ENCODE data around the gene RPLP2. TPM values are rescaled to one million over a fixed set of nuclear protein-coding genes. Genes with fewer than 3 reads are reported as not detected.

The RPLP2 gene
- total RNA-seq, 1 experiment from 2014 or later, result 2,582 TPM

DNA sequence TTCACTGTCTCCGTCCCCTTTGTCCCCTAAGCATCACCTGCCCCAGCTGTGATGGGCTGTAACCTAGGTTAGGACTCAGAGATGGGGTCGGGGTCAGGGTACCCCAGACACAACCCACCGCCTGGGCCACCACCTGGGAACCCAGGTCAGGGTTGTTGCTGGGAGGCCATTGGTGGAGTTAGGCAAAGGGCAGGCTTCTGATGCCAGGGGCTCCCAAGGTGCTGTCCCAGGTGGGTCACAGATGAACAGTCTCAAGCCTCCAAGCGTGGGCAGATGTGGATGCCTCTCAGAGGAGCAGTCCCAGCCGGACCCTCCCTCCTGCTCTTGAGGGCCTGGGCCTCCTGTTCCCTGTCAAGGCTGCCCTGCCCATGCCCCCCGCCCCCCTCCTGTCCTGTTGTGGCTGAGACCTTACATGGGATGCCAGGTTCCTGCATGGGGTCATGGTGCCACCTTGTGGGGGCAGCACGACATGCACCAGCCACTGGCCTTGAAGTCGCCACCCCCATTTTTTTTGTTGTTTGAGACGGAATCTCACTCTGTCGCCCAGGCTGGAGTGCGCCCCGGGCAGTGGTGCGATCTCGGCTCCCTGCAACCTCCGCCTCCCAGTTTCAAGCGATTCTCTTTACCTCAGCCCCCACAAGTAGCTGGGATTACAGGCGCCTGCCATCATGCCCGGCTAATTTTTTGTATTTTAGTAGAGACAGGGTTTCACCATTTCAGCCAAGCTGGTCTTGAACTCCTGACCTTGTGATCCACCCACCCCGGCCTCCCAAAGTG is 44.6 kb upstream of the RPLP2 start (continued):
- peak; percentile 77; the same call in 1 of the 2 replicates for TF ChIP-seq EMX1 (CRISPR knock-in tag; IDR thresholded peaks at IDR 0.05)

DNA sequence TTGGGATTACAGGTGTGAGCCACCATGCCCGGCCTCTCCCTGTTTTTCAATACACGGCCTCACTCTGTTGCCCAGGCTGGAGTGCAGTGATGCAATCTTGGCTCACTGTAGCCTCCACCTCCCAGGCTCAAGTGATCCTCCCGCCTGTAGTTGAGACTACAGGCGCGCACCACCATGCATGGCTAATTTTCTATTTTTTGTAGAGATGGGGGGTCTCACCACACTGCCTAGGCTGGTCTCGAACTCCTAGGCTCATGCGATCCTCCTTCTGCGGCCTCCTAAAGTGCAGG is 44.0 kb upstream of the RPLP2 start:
- no peak for ATAC-seq
- no peak for DNase-seq (ENCODE audit: low spot score)
- CTCF ChIA-PET, result interaction anchor here (0.6 to 7.1 kb wide), 8 partner anchors 10 to 212 kb away, joined by 3 to 94 read pairs (median 4); no protein-coding TSS in a partner anchor
- no peaks in the 10 kb centered on the region for H3K9me3 Mint-ChIP-seq
- TF ChIP-seq MYBL2 (CRISPR knock-in tag; IDR thresholded peaks at IDR 0.05) (no peak), ZNF317 (CRISPR knock-in tag; IDR thresholded peaks at IDR 0.05; ENCODE audit: borderline replicate concordance, low read depth) (no peak), NR3C1 (CRISPR knock-in tag; conservative IDR thresholded peaks at IDR 0.05; ENCODE audit: low read depth) (no peak), ESRRA (CRISPR knock-in tag; IDR thresholded peaks at IDR 0.05; ENCODE audit: borderline replicate concordance) (no peak), EMX1 (CRISPR knock-in tag; IDR thresholded peaks at IDR 0.05) (no peak)
- peaks cover 12% of the 10 kb centered on the region for H3K4me1 Mint-ChIP-seq
- H3K27me3 Mint-ChIP-seq (ENCODE audit: low read depth), result no peaks in the 10 kb centered on the region
- H3K27ac Mint-ChIP-seq, result no peak overlapping the region
- peaks cover 41% of the 10 kb centered on the region for H3K36me3 Mint-ChIP-seq
- POLR2A ChIA-PET, result no interaction called here
- no peak overlapping the region for H3K4me3 Mint-ChIP-seq

DNA sequence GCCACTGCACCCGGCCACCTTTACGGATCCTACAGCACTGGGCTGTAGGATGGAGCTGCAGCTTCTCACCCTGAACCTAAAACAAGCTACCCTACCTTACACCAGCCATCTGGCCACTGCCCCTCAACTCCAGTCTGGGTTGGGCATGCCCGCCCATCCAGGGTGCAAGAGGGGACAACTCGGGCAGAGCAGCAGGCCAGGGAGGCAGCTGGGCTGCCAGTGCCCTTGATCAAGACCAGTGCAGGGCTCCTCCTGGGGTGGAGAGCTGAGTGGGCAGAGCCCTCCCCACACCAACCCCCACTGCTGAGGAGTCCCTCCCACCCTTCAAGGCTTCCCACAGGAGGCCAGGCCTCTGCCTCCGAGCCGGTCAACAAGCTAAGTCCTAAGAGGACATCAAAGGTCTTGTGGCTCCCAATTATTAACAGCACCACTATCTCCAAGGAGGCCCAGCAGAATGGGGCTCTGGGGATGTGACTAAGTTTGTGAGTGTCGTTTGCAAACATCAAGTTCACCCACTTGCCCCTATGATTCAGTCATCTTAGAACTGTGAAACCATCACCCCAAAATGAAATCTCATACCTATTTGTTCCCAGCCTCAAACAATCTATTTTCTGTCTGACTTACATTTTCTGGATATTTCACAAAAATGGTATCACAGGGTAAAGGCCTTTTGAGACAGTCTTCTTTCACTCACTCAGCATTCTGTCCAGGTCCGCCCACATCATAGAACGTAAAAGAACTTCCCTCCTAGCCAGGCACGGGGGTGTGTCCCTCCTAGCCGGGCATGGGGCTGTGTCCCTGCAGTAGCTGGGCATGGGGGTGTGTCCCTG is 43.4 kb upstream of the RPLP2 start:
- Mint-ChIP-seq H3K4me1 (peaks cover 12% of the 10 kb centered on the region), H3K9me3 (no peaks in the 10 kb centered on the region), H3K27ac (peak overlapping the region; percentile 32), H3K4me3 (no peak overlapping the region), H3K27me3 (ENCODE audit: low read depth) (no peaks in the 10 kb centered on the region), H3K36me3 (peaks cover 39% of the 10 kb centered on the region)
- POLR2A ChIA-PET, result no interaction called here
- no peak for DNase-seq (ENCODE audit: low spot score)
- ATAC-seq, result no peak
- TF ChIP-seq IRF2 (CRISPR knock-in tag; IDR thresholded peaks at IDR 0.05; ENCODE audit: borderline replicate concordance, low read depth), result no peak
- TF ChIP-seq, protein P1, sequence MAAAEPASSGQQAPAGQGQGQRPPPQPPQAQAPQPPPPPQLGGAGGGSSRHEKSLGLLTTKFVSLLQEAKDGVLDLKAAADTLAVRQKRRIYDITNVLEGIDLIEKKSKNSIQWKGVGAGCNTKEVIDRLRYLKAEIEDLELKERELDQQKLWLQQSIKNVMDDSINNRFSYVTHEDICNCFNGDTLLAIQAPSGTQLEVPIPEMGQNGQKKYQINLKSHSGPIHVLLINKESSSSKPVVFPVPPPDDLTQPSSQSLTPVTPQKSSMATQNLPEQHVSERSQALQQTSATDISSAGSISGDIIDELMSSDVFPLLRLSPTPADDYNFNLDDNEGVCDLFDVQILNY (CRISPR knock-in tag; IDR thresholded peaks at IDR 0.05), result no peak
- TF ChIP-seq ESRRA (CRISPR knock-in tag; IDR thresholded peaks at IDR 0.05; ENCODE audit: borderline replicate concordance), result no peak
- no peak for TF ChIP-seq MYBL2 (CRISPR knock-in tag; IDR thresholded peaks at IDR 0.05)
- TF ChIP-seq OVOL2 (CRISPR knock-in tag; IDR thresholded peaks at IDR 0.05; ENCODE audit: borderline replicate concordance), result no peak
- CTCF ChIA-PET, result interaction anchor here (0.6 to 7.1 kb wide), 8 partner anchors 9 to 212 kb away, joined by 3 to 94 read pairs (median 4); no protein-coding TSS in a partner anchor

GRCh38 chr11:766936-767210 is 42.9 kb upstream of the RPLP2 start:
- no peak overlapping the region; the same call in 1 of the 2 replicates for H3K27ac Mint-ChIP-seq

DNA sequence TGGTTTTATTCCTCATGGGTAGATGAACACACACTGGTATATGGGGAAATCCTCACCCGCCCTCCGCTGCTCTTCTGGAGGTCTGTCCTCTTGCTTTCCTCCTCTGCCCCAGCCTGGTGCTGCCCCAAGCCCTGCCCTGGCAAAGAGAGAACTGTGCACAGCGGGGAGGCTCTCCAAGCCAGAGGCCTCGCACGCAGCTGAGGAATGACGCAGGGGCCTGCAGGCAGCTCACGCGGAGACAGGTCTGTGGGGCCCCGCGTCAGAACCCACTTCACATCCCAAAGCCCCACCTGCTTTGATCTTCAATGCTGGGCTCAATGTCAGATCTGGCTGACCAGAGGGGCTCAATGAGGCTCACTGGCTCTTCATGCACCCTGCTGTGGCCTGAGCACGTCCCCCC is 42.5 kb upstream of the RPLP2 start:
- Mint-ChIP-seq H3K4me3 (no peak overlapping the region), H3K4me1 (peaks cover 11% of the 10 kb centered on the region), H3K36me3 (peaks cover 32% of the 10 kb centered on the region), H3K9me3 (no peaks in the 10 kb centered on the region), H3K27ac (no peak overlapping the region), H3K27me3 (ENCODE audit: low read depth) (no peaks in the 10 kb centered on the region)
- POLR2A ChIA-PET, result no interaction called here
- CTCF ChIA-PET, result interaction anchor here (7.1 kb wide), 1 partner anchor 41 kb away, joined by 94 read pairs; no protein-coding TSS in a partner anchor
- DNase-seq (ENCODE audit: low spot score) (no peak), ATAC-seq (no peak)
- TF ChIP-seq FOXP1 (CRISPR knock-in tag; IDR thresholded peaks at IDR 0.05; ENCODE audit: borderline replicate concordance), result no peak
- no peak for TF ChIP-seq MYBL2 (CRISPR knock-in tag; IDR thresholded peaks at IDR 0.05)
- no peak for TF ChIP-seq ARID4B (CRISPR knock-in tag; IDR thresholded peaks at IDR 0.05; ENCODE audit: borderline replicate concordance)
- TF ChIP-seq ZNF416 (CRISPR knock-in tag; IDR thresholded peaks at IDR 0.05), result no peak

More at GRCh38 chr11:766936-767210, 42.9 kb upstream of the RPLP2 start:
- H3K4me3 Mint-ChIP-seq, result no peak overlapping the region
- H3K9me3 Mint-ChIP-seq, result no peaks in the 10 kb centered on the region
- H3K36me3 Mint-ChIP-seq, result peaks cover 34% of the 10 kb centered on the region
- DNase-seq (ENCODE audit: low spot score), result no peak
- ChIA-PET CTCF (interaction anchor here (7.1 kb wide), 1 partner anchor 40 kb away, joined by 94 read pairs; no protein-coding TSS in a partner anchor), POLR2A (no interaction called here)
- no peak for ATAC-seq
- peaks cover 12% of the 10 kb centered on the region for H3K4me1 Mint-ChIP-seq
- TF ChIP-seq ZNF416 (CRISPR knock-in tag; IDR thresholded peaks at IDR 0.05) (no peak), CREB1 (CRISPR knock-in tag; IDR thresholded peaks at IDR 0.05) (no peak), NR3C1 (CRISPR knock-in tag; conservative IDR thresholded peaks at IDR 0.05; ENCODE audit: low read depth) (no peak), ZNF121 (CRISPR knock-in tag; IDR thresholded peaks at IDR 0.05) (peak; percentile 56; the same call in 1 of the 2 replicates)
- TF ChIP-seq, protein P2, sequence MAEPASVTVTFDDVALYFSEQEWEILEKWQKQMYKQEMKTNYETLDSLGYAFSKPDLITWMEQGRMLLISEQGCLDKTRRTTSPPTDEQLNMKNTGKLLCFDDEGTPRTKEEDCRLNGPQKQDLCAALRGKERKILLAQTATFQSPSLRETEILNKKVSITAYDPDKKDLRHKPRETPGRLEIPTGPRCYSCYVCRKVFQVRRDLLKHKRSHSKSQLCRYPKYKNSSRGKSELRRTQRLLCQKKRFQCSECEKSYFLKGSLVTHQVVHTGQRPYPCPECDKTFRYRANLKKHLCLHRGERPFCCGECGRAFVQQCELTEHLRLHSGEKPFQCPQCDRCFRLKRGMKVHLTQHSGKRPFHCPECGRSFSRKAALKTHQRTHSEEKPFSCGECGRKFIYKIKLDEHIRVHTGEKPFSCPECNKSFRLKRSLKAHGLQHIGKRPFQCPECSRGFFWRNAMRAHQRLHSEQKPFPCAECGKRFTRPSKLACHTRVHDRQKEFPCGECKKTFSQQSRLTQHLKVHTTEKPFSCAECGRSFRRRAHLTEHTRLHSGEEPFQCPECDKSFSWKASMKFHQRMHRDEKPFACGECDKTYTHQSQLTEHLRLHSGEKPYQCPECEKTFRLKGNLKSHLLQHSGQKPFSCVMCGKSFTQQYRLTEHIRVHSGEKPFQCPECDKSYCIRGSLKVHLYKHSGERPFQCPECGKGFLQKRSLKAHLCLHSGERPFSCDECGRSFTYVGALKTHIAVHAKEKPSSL (CRISPR knock-in tag; conservative IDR thresholded peaks at IDR 0.05), result no peak
- H3K27me3 Mint-ChIP-seq (ENCODE audit: low read depth), result no peaks in the 10 kb centered on the region
